HCT116 (cell line): ENCODE data around the gene ZFP92. TPM values are rescaled to one million over a fixed set of nuclear protein-coding genes. Genes with fewer than 3 reads are reported as not detected.

Experiments used
- ATAC-seq: fragments of 200-7000 bp; cut with Tn5 transposase; 2 replicates; pipeline ENCODE4 v1.9.1; 2020; ENCODE audit warnings: mild to moderate bottlenecking, moderate library complexity
- BruUV-seq: library from RNA; stranded (reverse); fragments of 400-500 nt; replicated peaks from 2 replicates; lab custom pipeline; 2021; lab: Mats Ljungman, UMichigan
- CTCF ChIA-PET: fragments of 300-600 bp; sonication (Branson Sonifier 250); formaldehyde crosslinking; loops from one replicate; lab custom pipeline; 2021; ENCODE audit warnings: antibody characterized with exemption; lab: Charles Lee
- POLR2A ChIA-PET: fragments of 300-600, 350-600 bp; sonication (Branson Sonifier 250); formaldehyde crosslinking; loops from one replicate; lab custom pipeline; 2021; ENCODE audit warnings: antibody characterized with exemption; lab: Charles Lee
- RAD21 ChIA-PET, 2 experiments: fragments of 300-600 bp; sonication (Branson Sonifier 250); formaldehyde crosslinking; loops; one replicate each; lab custom pipeline; 2023; ENCODE audit warnings: low total read pairs in 2 of 2; ENCODE audit not compliant: uncharacterized antibody in 2 of 2, unreplicated experiment in 2 of 2, low non-redundant PET in 1 of 2; lab: Charles Lee
- DNase-seq: peaks from one replicate; pipeline ENCODE4 v3.0.0-alpha.2; 2010; ENCODE audit warnings: low read depth, low spot score
- H2AFZ ChIP-seq: fragments of 200-600 bp; shearing (Covaris generic), sonication (generic); 2 replicates; pipeline ENCODE4 v1.6.1; 2017; ENCODE audit warnings: low read depth, mixed run types, mixed read lengths, antibody characterized with exemption, low read length; ENCODE audit not compliant: poor library complexity, severe bottlenecking
- H3K27ac ChIP-seq: 2 replicates; pipeline ENCODE4 v1.5.1; 2012; ENCODE audit warnings: low read depth, low read length
- H3K27me3 ChIP-seq: fragments of 200-600 bp; sonication (generic); 2 replicates; pipeline ENCODE4 v1.6.1; 2016; ENCODE audit warnings: mixed run types, low read length, mixed read lengths; ENCODE audit not compliant: insufficient read depth
- H3K36me3 ChIP-seq, 2 experiments: fragments of 200-500 bp in 1 of 2; fragments of 200-600 bp in 1 of 2; sonication (Bioruptor generic) in 1 of 2; sonication (generic) in 1 of 2; 2 replicates each; pipeline versions ENCODE4 v1.5.1 to v1.6.1; 2014 to 2016; ENCODE audit warnings: low read length in 2 of 2, inconsistent platforms in 1 of 2, mixed read lengths in 1 of 2, mixed run types in 1 of 2; ENCODE audit not compliant: insufficient read depth in 2 of 2, control insufficient read depth in 1 of 2
- H3K4me1 ChIP-seq, 2 experiments: fragments of 200-600 bp in 1 of 2; sonication (generic) in 1 of 2; 2 replicates each; pipeline versions ENCODE4 v1.5.1 to v1.6.1; 2012 to 2017; ENCODE audit warnings: low read length in 2 of 2, inconsistent platforms in 1 of 2, mild to moderate bottlenecking in 1 of 2, mixed read lengths in 1 of 2, mixed run types in 1 of 2, moderate library complexity in 1 of 2; ENCODE audit not compliant: insufficient read depth in 2 of 2, control insufficient read depth in 1 of 2
- H3K4me2 ChIP-seq: fragments of 200-600 bp; sonication (generic); 2 replicates; pipeline ENCODE4 v1.6.1; 2017; ENCODE audit warnings: mixed run types, low read length, mixed read lengths
- H3K4me3 ChIP-seq, 2 experiments: fragments of 200-600 bp in 1 of 2; sonication (generic) in 1 of 2; replicated peaks in 1 of 2; 2 replicates each; pipeline ENCODE4 v1.5.1; 2011 to 2016; ENCODE audit warnings: low read length in 2 of 2, control low read depth in 1 of 2, low read depth in 1 of 2, mild to moderate bottlenecking in 1 of 2, mixed read lengths in 1 of 2, mixed run types in 1 of 2
- H3K79me2 ChIP-seq: fragments of 200-600 bp; sonication (generic); 2 replicates; pipeline ENCODE4 v1.6.1; 2017; ENCODE audit warnings: mild to moderate bottlenecking, mixed run types, low read length, moderate library complexity, mixed read lengths; ENCODE audit not compliant: insufficient read depth
- H3K9ac ChIP-seq: fragments of 200-600 bp; sonication (generic); 2 replicates; pipeline ENCODE4 v1.6.1; 2016; ENCODE audit warnings: low read length, mixed read lengths
- H3K9me2 ChIP-seq: fragments of 200-600 bp; sonication (generic), shearing (Covaris generic); 2 replicates; pipeline ENCODE4 v1.6.1; 2017; ENCODE audit warnings: mixed run types, mild to moderate bottlenecking, moderate library complexity; ENCODE audit not compliant: insufficient read depth
- H3K9me3 ChIP-seq, 2 experiments: fragments of 200-500 bp in 1 of 2; fragments of 200-600 bp in 1 of 2; sonication (Bioruptor generic) in 1 of 2; sonication (generic) in 1 of 2; 2 replicates each; pipeline ENCODE4 v1.6.1; 2014 to 2017; ENCODE audit warnings: low read length in 2 of 2, mixed read lengths in 2 of 2, inconsistent platforms in 1 of 2, low read depth in 1 of 2, mild to moderate bottlenecking in 1 of 2, mixed run types in 1 of 2, moderate library complexity in 1 of 2; ENCODE audit not compliant: control insufficient read depth in 1 of 2, insufficient read depth in 1 of 2
- H4K20me1 ChIP-seq: fragments of 200-600 bp; sonication (generic), shearing (Covaris generic); 2 replicates; pipeline ENCODE4 v1.6.1; 2017; ENCODE audit warnings: mixed run types, mild to moderate bottlenecking, moderate library complexity; ENCODE audit not compliant: insufficient read depth
- ATF3 ChIP-seq: IDR thresholded peaks from 2 replicates; pipeline ENCODE4 v1.6.1; 2012
- CBX3 ChIP-seq: IDR thresholded peaks from 2 replicates; pipeline ENCODE4 v1.6.1; 2012; ENCODE audit warnings: low read depth
- ELF1 ChIP-seq: IDR thresholded peaks from 2 replicates; pipeline ENCODE4 v1.6.1; 2012; ENCODE audit warnings: low read depth, borderline replicate concordance
- EZH2phosphoT487 ChIP-seq: fragments of 200-600 bp; IDR thresholded peaks from 2 replicates; pipeline ENCODE4 v1.6.1; 2018; ENCODE audit warnings: antibody characterized with exemption, borderline replicate concordance
- JUND ChIP-seq: IDR thresholded peaks from 2 replicates; pipeline ENCODE4 v1.6.1; 2012
- MAX ChIP-seq: IDR thresholded peaks from 2 replicates; pipeline ENCODE4 v1.6.1; 2012
- POLR2A ChIP-seq: IDR thresholded peaks from 2 replicates; pipeline ENCODE4 v1.7.0; 2011; ENCODE audit warnings: borderline replicate concordance; ENCODE audit not compliant: insufficient read depth, insufficient read length; ENCODE audit errors: extremely low read depth
- POLR2AphosphoS5 ChIP-seq: IDR thresholded peaks from 2 replicates; pipeline ENCODE4 v1.6.1; 2011; ENCODE audit warnings: mild to moderate bottlenecking, low read depth, low read length, moderate library complexity
- RAD21 ChIP-seq: IDR thresholded peaks from 2 replicates; pipeline ENCODE4 v1.6.1; 2012; ENCODE audit warnings: low read depth, mild to moderate bottlenecking
- SIN3A ChIP-seq: IDR thresholded peaks from 2 replicates; pipeline ENCODE4 v1.6.1; 2012; ENCODE audit warnings: low read depth
- intact Hi-C: fragments of 100-400 bp; cut with micrococcal nuclease; formaldehyde crosslinking; loops from 2 replicates; pipeline ENCODE4 v1.10.0; 2022
- total RNA-seq: library from RNA; stranded (reverse); gene quantifications from one replicate; pipeline ENCODE4 v1.2.1, GENCODE V29; 2021; ENCODE audit not compliant: unreplicated experiment
- TF ChIP-seq, protein P1 (sequence below): IDR thresholded peaks from 2 replicates; pipeline ENCODE4 v1.6.1; 2011; ENCODE audit warnings: mild to moderate bottlenecking, low read length, moderate library complexity; ENCODE audit not compliant: insufficient replicate concordance; ENCODE audit errors: extremely low read depth
- TF ChIP-seq, protein P2 (sequence below), 3 experiments: fragments of 200-600 bp in 1 of 3; sonication (generic) in 1 of 3; IDR thresholded peaks in 2 of 3; conservative IDR thresholded peaks in 1 of 3; 2 replicates each; pipeline ENCODE4 v1.5.1; 2012 to 2017; ENCODE audit warnings: low read depth in 2 of 3, low read length in 2 of 3, antibody characterized with exemption in 1 of 3, borderline replicate concordance in 1 of 3, control low read depth in 1 of 3, mild to moderate bottlenecking in 1 of 3, mixed read lengths in 1 of 3, mixed run types in 1 of 3, moderate library complexity in 1 of 3; ENCODE audit not compliant: insufficient read depth in 1 of 3
- TF ChIP-seq, protein P3 (sequence below): IDR thresholded peaks from 2 replicates; pipeline ENCODE4 v1.6.1; 2012; ENCODE audit warnings: low read depth

Gene ZFP92
- total RNA-seq, 1 experiment from 2014 or later, result not detected

DNA sequence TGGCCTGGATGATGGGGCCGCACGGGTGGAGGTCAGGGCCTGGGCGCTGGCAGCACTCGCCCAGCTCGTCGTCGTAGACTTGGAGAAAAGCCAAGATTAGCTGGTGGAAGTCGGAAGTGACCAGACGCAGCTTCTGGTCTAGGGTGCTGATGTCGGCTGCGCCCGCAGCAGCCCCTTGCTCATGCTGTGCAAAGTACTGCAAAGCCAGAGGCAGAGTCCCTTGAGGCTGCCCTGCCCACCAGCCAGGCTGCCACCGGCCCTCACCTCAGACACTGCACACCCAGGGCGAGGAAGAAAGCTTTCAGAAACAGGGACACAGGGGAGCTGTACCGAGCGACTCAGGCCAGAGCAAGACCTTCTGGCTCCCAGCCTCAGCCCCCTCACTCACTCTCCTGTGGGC, 44.3 kb downstream of the ZFP92 start:
- Histone ChIP-seq H3K79me2 (no peaks in the 10 kb centered on the region), H3K4me2 (no peak overlapping the region), H3K9me3 (no peaks in the 10 kb centered on the region), H3K36me3 (0 out of 4 replicates have a peak, but pooled peaks cover 0 to 3% of the 10 kb centered on the region in 2 experiments), H3K4me1 (no peaks in the 10 kb centered on the region), H3K27me3 (no peaks in the 10 kb centered on the region), H4K20me1 (no peaks in the 10 kb centered on the region), H2AFZ (no peak overlapping the region), H3K9ac (no peak overlapping the region), H3K4me3 (no peak overlapping the region), H3K9me2 (no peaks in the 10 kb centered on the region), H3K27ac (no peak overlapping the region)
- TF ChIP-seq SIN3A, result no peak
- TF ChIP-seq ELF1, result no peak
- no peak for TF ChIP-seq JUND
- TF ChIP-seq CBX3, result no peak
- TF ChIP-seq, protein P1, sequence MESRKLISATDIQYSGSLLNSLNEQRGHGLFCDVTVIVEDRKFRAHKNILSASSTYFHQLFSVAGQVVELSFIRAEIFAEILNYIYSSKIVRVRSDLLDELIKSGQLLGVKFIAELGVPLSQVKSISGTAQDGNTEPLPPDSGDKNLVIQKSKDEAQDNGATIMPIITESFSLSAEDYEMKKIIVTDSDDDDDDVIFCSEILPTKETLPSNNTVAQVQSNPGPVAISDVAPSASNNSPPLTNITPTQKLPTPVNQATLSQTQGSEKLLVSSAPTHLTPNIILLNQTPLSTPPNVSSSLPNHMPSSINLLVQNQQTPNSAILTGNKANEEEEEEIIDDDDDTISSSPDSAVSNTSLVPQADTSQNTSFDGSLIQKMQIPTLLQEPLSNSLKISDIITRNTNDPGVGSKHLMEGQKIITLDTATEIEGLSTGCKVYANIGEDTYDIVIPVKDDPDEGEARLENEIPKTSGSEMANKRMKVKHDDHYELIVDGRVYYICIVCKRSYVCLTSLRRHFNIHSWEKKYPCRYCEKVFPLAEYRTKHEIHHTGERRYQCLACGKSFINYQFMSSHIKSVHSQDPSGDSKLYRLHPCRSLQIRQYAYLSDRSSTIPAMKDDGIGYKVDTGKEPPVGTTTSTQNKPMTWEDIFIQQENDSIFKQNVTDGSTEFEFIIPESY, result no peak
- DNase-seq (no peak), ATAC-seq (no peak)
- BruUV-seq, result no TSS peak
- CTCF ChIA-PET, result no interaction called here
- intact Hi-C loops, result no loop called here
- RAD21 ChIA-PET, result no interaction called here
- POLR2A ChIA-PET, result no interaction called here

GRCh38 chrX:153456161-153456560, 44.9 kb downstream of the ZFP92 start:
- no peaks in the 10 kb centered on the region for H3K27me3 ChIP-seq
- ATAC-seq (no peak), DNase-seq (no peak)
- ChIA-PET CTCF (no interaction called here), RAD21 (no interaction called here), POLR2A (no interaction called here)
- H4K20me1 ChIP-seq, result no peaks in the 10 kb centered on the region
- no peak overlapping the region for H3K27ac ChIP-seq
- no peaks in the 10 kb centered on the region for H3K9me3 ChIP-seq
- H3K9ac ChIP-seq, result no peak overlapping the region
- no peak overlapping the region for H2AFZ ChIP-seq
- no TSS peak for BruUV-seq
- H3K36me3 ChIP-seq, result 0 out of 4 replicates have a peak, but pooled peaks cover 0 to 3% of the 10 kb centered on the region in 2 experiments
- intact Hi-C loops, result no loop called here
- no peak overlapping the region for H3K4me2 ChIP-seq
- H3K9me2 ChIP-seq, result no peaks in the 10 kb centered on the region
- no peak overlapping the region for H3K4me3 ChIP-seq
- H3K79me2 ChIP-seq, result no peaks in the 10 kb centered on the region
- H3K4me1 ChIP-seq, result no peaks in the 10 kb centered on the region
- TF ChIP-seq, protein P2, sequence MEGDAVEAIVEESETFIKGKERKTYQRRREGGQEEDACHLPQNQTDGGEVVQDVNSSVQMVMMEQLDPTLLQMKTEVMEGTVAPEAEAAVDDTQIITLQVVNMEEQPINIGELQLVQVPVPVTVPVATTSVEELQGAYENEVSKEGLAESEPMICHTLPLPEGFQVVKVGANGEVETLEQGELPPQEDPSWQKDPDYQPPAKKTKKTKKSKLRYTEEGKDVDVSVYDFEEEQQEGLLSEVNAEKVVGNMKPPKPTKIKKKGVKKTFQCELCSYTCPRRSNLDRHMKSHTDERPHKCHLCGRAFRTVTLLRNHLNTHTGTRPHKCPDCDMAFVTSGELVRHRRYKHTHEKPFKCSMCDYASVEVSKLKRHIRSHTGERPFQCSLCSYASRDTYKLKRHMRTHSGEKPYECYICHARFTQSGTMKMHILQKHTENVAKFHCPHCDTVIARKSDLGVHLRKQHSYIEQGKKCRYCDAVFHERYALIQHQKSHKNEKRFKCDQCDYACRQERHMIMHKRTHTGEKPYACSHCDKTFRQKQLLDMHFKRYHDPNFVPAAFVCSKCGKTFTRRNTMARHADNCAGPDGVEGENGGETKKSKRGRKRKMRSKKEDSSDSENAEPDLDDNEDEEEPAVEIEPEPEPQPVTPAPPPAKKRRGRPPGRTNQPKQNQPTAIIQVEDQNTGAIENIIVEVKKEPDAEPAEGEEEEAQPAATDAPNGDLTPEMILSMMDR (IDR thresholded peaks at IDR 0.05 in 2 of 3, conservative IDR thresholded peaks at IDR 0.05 in 1 of 3; ENCODE audit: borderline replicate concordance in 1 of 3, insufficient read depth in 1 of 3, low read depth in 2 of 3, low read length in 2 of 3), result no peak
- TF ChIP-seq MAX (no peak), POLR2AphosphoS5 (no peak), JUND (no peak), EZH2phosphoT487 (no peak), RAD21 (no peak), CBX3 (no peak), ATF3 (no peak), POLR2A (no peak)
- TF ChIP-seq, protein P3, sequence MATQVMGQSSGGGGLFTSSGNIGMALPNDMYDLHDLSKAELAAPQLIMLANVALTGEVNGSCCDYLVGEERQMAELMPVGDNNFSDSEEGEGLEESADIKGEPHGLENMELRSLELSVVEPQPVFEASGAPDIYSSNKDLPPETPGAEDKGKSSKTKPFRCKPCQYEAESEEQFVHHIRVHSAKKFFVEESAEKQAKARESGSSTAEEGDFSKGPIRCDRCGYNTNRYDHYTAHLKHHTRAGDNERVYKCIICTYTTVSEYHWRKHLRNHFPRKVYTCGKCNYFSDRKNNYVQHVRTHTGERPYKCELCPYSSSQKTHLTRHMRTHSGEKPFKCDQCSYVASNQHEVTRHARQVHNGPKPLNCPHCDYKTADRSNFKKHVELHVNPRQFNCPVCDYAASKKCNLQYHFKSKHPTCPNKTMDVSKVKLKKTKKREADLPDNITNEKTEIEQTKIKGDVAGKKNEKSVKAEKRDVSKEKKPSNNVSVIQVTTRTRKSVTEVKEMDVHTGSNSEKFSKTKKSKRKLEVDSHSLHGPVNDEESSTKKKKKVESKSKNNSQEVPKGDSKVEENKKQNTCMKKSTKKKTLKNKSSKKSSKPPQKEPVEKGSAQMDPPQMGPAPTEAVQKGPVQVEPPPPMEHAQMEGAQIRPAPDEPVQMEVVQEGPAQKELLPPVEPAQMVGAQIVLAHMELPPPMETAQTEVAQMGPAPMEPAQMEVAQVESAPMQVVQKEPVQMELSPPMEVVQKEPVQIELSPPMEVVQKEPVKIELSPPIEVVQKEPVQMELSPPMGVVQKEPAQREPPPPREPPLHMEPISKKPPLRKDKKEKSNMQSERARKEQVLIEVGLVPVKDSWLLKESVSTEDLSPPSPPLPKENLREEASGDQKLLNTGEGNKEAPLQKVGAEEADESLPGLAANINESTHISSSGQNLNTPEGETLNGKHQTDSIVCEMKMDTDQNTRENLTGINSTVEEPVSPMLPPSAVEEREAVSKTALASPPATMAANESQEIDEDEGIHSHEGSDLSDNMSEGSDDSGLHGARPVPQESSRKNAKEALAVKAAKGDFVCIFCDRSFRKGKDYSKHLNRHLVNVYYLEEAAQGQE, result no peak
